DLD1 (cell line): ENCODE results near the gene GABRD.

ENCODE experiments used
- in situ Hi-C: cut with HindIII; loops from 2 replicates; pipeline ENCODE4 v1.10.0; 2017; ENCODE audit warnings: low sequenced_read_pairs

The GABRD gene

GRCh38 chr1:2072109-2072806 is 53.1 kb downstream of the GABRD start:
- in situ Hi-C loops = no loop called here

- in situ Hi-C loops = no loop called here
These were observed 53.7 kb downstream of the GABRD start for GRCh38 chr1:2072891-2073290.

- in situ Hi-C loops = no loop called here
These were observed 54.5 kb downstream of the GABRD start for GRCh38 chr1:2073382-2074230.

- in situ Hi-C loops = no loop called here
These were observed 55.3 kb downstream of the GABRD start for GRCh38 chr1:2074396-2074795.

GRCh38 chr1:2074944-2075740 is 56.0 kb downstream of the GABRD start:
- in situ Hi-C loops = no loop called here

DNA sequence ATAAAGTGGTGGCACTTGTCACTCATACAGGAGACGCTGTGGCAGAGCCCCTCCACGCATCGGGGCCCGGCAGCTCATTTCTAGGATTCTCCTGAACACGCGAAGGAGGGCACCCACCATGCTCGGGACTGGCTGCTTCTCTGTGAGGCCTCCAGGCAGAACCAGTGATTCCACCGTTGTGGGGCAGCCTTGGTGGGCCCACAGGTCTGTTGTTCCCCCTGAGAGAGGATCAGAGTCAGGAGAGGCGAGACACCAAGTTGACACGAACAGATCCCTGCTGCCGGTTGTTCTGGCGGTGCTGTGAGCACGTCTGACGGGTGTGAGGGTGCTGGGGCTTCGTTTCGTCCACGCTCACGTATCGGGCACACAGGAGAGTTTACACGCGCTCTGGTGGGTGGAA is 57.7 kb downstream of the GABRD start:
- in situ Hi-C loops = no loop called here

DNA sequence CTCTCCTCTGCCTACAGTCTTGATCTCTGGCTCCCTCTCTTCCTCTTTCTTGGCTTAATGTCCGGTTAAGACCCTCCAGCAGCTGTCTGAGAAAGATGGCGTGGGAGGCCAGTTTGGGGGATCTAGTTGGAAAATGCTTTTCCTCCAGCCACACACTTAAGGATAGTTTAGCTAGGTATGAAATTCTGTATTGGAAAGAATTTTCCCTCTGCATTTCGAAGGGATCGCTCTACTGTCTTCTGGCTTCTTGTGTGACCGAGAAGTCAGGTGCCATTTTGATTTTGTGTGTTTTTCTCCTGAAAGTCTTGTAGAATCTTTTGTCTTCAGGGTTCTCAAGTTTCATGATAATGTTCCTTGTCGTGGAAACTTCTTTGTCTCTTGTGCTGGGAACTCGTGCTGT is 59.0 kb downstream of the GABRD start:
- in situ Hi-C loops = no loop called here

- in situ Hi-C loops = no loop called here
These were observed 60.4 kb downstream of the GABRD start for GRCh38 chr1:2079396-2080085.

- in situ Hi-C loops = no loop called here
These were observed 61.0 kb downstream of the GABRD start for GRCh38 chr1:2080140-2080539.
